Muscle of back (tissue), 11 donors: Measurements from ENCODE around the gene TENT4B. TPM values are rescaled to one million over a fixed set of nuclear protein-coding genes. Genes with fewer than 3 reads are reported as not detected.
A peak's percentile ranks its signal among the peaks of the same experiment; 100 is the strongest.
"Not testable (repeated sequence)": the region's sequence is repeated elsewhere in the genome, so short reads cannot be mapped to it uniquely, and the experiment has no call there.

Source experiments
- DNase-seq, 3 donors: peaks; one replicate each; pipeline versions ENCODE4 v3.0.0 to v3.0.0-alpha.2; 2013
- polyA plus RNA-seq, 10 donors: library from polyadenylated mRNA; unstranded; fragments of 120-200 nt; gene quantifications; one replicate each; pipeline ENCODE4 v1.2.1, GENCODE V29; 2013; ENCODE audit not compliant: insufficient read length in 10 of 10

The TENT4B gene
- polyA plus RNA-seq, 10 donors = 5.0 to 8.8 (median 7.0) TPM

DNA sequence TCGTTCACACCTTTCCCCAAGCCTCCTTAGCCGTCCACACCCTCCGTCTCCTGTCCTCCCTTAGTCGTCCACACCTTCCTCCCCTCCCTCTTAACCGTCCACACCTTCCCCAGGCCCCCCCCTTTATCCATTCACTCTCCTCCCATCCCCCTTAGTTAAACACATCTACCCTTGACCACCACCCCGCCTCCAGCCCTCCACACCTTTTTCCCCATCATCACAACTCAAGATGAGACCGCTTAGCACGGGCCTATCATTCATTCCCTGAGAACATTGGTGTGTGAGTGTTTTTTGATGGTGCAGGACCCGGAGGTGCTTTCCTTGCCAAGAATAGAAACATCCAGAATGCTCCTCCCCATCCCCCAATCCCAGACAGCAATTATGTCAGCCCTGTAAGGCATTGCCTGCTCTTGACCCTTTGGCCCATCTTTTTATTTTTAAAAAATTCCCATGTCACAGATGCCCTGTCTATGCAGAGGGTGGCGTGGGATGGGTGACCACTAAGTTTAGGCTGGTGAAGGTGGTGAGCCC, 1.4 kb downstream of the TENT4B start:
- DNase-seq = peak in 1 of 3 donors; percentile 40

DNA sequence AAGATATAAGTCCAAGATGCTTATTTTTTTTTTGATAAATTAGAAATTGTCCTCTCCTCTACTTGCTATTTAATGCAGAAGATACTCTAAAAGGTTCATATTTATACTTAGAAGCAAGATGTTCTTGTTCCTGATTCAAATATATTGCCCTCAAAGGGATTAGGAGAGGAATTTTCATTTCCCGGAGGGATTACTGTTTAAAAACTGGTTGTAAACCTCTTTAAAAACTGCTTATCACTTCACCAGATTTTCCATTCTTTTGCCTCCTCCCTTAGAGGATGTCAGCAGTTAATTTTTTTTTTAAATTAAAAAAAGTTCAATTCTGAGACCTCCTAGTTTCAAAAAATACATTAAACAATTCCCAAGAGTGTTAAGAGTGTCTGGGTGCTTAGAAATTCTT, 2.8 kb downstream of the TENT4B start:
- DNase-seq = no peak

DNA sequence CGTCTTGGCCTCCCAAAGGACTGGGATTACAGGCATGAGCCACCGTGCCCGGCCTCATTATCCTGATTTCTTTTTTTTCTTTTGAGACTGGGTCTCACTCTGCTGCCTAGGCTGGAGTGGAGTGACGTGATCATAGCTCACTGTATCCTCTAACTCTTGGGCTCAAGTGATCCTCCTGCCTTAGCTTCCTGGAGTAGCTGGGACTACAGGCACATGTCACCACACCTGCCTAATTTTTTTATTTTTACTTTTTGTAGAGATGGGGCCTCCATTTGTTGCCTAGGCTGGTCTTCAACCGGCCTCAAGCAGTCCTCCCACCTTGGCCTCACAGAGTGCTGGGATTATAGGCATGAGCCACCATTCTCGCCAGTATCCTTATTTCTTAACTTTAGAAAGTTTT, 3.5 kb downstream of the TENT4B start:
- DNase-seq = no peak

DNA sequence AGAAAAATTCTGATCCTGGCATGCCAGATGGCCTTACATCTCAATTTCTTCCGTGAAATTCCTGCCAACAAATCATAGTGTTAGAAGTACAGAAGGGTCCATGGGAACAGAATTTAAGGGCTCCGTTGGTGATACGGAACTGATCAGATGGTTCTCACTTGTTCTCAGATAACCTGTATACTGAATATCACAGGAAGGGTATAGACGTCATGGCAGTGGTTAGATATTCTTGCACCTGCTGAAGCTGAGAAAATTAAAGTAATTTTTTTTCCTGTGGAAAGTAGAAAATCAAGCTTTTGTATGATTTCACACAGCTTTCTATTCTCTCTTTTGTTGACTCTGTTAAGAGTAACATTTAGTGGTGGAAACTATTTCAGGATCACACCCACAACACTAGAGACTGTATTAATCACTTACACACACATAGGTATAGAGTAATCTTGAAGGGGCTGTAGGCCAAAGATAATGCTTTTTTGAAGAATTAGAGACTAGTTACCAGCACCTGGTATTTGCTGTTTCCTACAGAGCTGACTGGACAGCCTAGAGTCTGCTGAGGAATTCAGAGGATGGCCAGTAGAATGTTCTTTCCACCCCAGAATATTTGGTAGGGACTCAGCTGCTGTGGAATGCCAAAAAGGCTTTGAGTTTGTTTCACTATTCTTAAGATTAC, 7.5 kb downstream of the TENT4B start:
- no peak for DNase-seq

GRCh38 chr16:50161950-50162349, 8.8 kb downstream of the TENT4B start:
- no peak for DNase-seq

DNA sequence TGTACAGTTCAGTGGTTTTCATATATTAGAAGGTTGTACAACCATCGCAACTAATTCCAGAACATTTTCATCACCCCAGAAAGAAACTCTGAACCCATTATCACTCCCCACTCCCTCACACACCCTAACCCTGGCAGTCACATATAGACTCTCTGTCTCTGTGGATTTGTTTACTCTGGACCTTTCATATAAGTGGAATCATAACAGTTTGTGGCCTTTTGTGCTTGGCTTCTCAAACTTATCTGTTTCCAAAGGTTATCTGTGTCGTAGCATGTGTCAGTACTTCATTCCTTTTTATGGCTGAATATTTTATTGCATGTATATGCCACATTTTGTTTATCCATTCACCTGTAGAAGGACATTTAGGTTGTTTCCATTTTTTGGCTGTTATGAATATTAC, 12.4 kb downstream of the TENT4B start:
- DNase-seq = no peak

DNA sequence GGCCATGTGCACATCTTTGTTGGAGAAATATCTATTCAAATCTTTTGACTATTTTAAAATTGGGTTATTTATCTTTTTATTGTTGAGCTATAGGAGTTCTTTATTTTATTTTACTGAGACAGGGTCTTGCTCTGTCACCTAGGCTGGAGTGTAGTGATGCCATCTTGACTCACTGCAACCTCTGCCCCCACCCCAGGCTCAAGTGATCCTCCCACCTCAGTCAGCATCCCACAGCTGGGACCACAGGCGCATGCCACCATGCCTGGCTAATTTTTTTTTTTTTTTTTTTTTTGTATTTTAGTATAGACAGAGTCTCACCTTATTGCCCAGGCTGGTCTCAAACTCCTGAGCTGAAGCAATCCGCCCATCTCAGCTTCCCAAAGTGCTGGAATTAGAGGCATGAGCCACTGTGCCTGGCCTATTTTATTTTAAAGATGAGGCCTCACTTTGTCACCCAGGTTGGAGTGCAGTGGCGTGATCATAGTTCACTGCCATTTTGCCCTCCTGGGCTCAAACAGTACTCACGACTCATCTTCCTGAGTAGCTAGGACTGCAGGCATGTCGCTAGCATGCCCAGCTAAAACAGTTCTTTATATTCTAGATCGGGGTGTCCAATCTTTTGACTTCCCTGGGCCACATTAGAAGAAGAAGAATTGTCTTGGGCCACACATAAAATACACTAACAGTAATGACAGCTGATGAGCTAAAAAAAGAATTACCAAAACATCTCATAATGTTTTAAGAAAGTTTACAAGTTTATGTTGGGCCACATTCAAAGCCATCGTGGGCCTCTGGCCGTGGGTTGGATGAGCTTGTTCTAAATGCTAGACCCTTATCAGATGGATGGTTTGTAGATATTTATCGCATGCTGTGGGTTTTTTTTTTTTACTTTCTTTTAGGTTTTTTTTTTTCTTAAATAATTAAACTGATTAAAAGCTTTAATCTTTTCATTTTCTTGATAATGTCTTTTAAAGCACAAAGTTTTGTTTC, 13.7 kb downstream of the TENT4B start:
- no peak for DNase-seq

GRCh38 chr16:50167556-50167955, 14.4 kb downstream of the TENT4B start:
- DNase-seq = no peak

DNA sequence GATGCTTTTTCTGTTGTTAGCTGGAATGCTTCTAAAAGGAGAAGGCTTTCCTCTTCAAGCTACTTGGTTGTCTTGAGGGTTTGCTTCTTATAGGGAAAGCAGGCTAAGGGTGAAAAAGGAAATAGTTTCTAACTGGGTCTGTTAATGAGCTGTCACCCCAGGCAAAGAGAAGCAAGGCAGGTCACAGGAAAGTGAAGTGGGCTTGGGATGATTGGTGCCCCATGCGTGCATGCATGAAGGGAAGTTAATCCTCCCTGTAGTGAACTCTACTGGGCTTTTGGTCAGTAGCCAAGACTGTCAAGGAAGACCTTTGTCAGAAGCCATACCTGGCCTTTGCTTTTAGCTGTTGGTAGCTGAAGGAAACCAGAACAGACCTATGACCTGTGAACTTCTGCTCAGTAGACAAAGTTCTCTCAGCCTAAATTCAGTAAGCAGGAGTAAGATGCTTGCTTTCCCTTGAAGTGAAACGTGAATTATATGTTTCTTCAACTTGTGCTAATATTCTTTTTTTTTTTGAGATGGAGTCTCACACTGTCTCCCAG, 16.5 kb downstream of the TENT4B start:
- DNase-seq = no peak

DNA sequence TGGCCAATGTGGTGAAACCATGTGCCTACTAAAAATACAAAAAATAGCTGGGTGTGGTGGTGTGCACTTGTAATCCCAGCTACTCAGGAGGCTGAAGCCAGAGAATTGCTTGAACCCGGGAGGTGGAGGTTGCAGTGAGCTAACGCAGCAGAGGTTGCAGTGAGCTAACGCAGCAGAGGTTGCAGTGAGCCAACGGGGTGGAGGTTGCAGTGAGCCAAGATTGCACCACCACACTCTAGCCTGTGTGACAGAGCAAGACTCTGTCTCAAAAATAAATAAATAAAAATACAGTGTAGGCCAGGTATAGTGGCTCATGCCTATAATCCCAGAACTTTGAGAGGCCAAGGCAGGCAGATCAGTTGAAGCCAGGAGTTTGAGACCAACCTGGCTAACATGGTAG, 18.7 kb downstream of the TENT4B start:
- not testable (repeated sequence) for DNase-seq

DNA sequence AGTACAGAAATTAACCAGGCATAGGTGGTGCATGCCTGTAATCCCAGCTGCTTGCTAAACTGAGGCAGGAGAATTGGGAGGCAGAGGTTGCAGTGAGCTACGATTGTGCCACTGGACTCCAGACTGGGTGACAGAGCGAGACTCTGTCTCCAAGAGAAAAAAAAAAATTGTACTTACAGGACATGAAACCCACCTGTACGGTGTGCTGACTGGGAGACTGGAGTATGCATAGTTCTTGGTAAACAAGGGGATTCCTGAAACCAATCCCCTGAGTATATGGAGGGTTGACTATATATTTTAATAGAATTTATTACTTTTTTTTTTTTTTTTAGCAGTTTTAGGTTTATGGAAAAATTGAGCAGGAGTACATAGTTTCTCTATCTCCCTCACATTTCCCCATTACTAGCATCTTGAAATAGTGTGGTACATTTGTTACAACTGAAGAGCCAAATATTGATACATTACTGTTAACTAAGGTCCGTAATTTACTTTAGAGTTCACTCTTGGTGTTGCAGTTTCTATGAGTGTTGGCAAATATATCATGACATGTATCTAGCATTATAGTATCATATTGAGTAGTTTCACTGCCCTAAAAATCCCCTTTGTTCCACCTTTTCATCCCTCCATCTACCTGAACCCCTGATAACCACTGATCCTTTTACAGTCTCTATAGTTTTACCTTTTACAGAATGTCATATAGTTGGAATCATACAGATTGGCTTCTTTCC, 19.3 kb downstream of the TENT4B start:
- no peak for DNase-seq

- DNase-seq = no peak
Measured at GRCh38 chr16:50173316-50173715, 20.2 kb downstream of the TENT4B start.

- no peak for DNase-seq
Measured at GRCh38 chr16:50178491-50178941, 25.4 kb downstream of the TENT4B start.

GRCh38 chr16:50182441-50182840, 29.3 kb downstream of the TENT4B start:
- DNase-seq = no peak

- peak in 1 of 3 donors; percentile 25 for DNase-seq
Measured at GRCh38 chr16:50183316-50183715, 30.2 kb downstream of the TENT4B start.

DNA sequence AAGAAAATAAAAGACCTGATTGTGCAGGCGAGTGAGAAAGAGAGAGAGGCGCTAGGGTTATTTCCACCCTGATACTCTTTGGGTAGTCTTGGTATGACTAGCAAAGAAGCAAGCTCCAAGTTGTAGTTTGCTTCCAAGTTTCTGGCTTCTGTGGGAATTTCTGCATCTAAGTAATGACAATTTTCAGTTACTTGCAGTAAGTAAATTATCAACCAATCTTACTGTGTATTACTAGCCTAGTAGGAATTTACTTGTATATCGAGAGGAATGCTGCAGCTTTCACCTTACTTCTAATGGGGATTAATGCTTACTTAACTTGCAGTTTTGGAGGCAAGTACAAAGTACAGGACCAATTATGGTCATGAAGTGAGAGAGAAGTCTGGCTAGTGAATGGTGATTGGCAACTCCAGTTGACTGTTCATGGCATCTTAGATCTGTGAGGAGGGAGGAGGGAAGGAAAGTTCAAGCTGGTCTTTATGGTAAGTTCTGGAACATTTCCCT, 31.9 kb downstream of the TENT4B start:
- DNase-seq = peak in 1 of 3 donors; percentile 47

GRCh38 chr16:50188619-50189136, 35.6 kb downstream of the TENT4B start:
- DNase-seq = no peak

GRCh38 chr16:50190292-50190691, 37.2 kb downstream of the TENT4B start:
- DNase-seq = no peak

- no peak for DNase-seq
Measured at GRCh38 chr16:50192386-50193050, 39.4 kb downstream of the TENT4B start.

DNA sequence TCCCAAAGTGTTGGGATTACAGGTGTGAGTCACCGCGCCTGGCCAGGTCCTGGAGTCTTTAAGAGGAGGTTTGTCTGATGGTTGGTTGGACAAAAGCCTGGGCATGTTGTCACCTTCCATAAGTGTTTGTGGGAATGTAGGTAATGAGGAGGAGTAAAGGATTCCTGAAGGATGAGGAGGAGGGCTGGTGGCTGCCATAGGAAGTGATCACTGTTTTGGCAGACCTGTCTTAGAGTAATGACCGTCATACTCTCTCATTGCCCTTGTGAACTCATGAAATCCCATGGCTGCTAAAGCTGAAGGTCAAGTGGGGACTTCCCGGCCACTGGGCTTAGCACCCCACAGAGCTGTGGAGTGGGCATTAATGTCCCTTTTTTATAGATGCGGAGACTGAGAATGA, 40.5 kb downstream of the TENT4B start:
- DNase-seq = no peak

DNA sequence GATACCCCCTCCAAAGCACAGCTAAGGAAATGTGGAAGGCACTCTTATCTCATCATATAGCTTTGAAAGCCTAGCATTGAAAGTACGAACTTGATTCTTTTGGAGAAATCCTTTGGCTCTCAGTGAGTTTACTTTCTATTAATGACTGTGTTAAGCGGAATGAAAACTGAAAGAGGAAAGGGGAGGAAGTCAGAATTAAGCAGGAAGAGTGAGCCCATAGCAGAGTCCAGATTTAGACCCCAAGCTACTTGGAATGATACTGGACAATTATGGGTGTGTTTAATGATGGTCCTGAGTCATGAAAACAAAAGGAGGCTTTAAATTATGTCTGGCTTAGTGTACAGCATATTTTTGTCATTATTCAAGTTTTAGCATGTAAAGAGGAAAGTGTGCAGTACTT, 42.2 kb downstream of the TENT4B start:
- DNase-seq = peak in 1 of 3 donors; percentile 49
